RWPE1 (cell line): ENCODE results near the gene CLASRP.

Experiments used
- CTCF ChIA-PET: fragments of 350-600 bp; sonication (Branson Sonifier 250); formaldehyde crosslinking; extraction: SDS; loops from one replicate; lab custom pipeline; 2021; lab: Yijun Ruan, JAX
- POLR2A ChIA-PET: fragments of 400-600 bp; formaldehyde crosslinking; extraction: SDS; loops from one replicate; lab custom pipeline; 2020; ENCODE audit warnings: antibody characterized with exemption; ENCODE audit not compliant: low non-redundant PET; lab: Yijun Ruan, JAX
- DNase-seq: peaks from one replicate; pipeline ENCODE4 v3.0.0; 2012; ENCODE audit warnings: low spot score
- H3K27ac ChIP-seq: fragments of 450-650 bp; 2 replicates; pipeline ENCODE4 v1.5.1; 2017
- TF ChIP-seq, protein P1 (sequence below): fragments of 450-650 bp; conservative IDR thresholded peaks from 2 replicates; pipeline ENCODE4 v1.5.1; 2017; ENCODE audit warnings: low read depth, mild to moderate bottlenecking

The CLASRP gene

DNA sequence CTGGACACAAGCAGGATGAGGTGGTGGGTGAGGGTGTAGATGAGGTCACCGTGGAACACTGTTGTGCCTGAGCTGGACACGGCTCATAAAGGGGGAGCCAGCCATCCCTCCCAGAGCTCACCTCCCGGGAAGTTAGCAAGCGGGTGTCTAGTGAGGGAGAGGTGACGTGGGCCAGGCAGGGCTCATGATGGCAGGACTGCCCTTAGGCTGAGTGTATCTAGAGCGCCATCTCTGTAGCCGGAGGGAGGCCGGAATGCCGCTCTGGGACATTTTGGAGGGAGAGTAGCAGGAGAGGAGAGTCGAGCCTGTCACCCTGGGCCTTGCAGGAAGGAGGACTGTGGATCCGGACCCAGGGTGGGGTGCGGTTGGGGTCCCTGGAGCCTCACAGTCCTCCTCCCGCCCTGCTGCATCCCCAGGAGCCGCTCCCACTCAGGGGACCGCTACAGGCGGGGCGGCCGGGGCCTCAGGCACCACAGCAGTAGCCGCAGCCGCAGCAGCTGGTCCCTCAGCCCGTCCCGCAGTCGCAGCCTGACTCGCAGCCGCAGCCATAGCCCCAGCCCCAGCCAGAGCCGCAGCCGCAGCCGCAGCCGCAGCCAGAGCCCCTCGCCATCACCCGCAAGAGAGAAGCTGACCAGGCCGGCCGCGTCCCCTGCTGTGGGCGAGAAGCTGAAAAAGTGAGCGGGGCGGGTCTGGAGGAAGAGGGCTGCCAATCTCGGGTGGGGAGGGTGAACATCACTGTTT is 28.2 kb downstream of the CLASRP start:
- peak overlapping the region; percentile 90 for H3K27ac ChIP-seq
- POLR2A ChIA-PET: no interaction called here
- no peak for DNase-seq
- TF ChIP-seq, protein P1, sequence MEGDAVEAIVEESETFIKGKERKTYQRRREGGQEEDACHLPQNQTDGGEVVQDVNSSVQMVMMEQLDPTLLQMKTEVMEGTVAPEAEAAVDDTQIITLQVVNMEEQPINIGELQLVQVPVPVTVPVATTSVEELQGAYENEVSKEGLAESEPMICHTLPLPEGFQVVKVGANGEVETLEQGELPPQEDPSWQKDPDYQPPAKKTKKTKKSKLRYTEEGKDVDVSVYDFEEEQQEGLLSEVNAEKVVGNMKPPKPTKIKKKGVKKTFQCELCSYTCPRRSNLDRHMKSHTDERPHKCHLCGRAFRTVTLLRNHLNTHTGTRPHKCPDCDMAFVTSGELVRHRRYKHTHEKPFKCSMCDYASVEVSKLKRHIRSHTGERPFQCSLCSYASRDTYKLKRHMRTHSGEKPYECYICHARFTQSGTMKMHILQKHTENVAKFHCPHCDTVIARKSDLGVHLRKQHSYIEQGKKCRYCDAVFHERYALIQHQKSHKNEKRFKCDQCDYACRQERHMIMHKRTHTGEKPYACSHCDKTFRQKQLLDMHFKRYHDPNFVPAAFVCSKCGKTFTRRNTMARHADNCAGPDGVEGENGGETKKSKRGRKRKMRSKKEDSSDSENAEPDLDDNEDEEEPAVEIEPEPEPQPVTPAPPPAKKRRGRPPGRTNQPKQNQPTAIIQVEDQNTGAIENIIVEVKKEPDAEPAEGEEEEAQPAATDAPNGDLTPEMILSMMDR: no peak
- CTCF ChIA-PET: no interaction called here

DNA sequence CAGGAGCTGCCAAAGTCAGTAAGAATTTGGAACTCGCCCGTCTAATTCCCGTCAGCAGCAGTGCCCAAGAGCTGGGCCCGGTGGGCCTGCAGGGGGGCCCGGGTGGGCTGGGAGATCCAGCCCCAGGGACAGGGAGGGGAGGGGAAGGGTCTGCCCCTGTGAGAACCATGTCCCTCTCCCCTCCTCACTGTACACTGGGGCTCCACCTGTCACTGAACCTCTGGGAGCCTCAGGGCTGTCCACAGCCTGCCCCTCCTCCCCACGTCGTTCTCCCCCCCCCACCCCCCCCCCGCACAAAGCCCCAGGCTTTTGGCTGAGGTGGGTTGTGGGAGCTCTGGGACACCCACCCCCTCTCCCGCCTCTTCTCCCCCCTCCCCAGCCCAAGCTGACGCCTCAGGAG is 29.2 kb downstream of the CLASRP start:
- no peak for DNase-seq
- TF ChIP-seq, protein P1: no peak
- ChIA-PET POLR2A (interaction anchor here (0.6 kb wide), 1 partner anchor 27 kb away, joined by 3 read pairs; no protein-coding TSS in a partner anchor), CTCF (interaction anchor here (1.8 kb wide), 1 partner anchor 9 kb away, joined by 9 read pairs; no protein-coding TSS in a partner anchor)
- peak overlapping the region; percentile 90 for H3K27ac ChIP-seq

DNA sequence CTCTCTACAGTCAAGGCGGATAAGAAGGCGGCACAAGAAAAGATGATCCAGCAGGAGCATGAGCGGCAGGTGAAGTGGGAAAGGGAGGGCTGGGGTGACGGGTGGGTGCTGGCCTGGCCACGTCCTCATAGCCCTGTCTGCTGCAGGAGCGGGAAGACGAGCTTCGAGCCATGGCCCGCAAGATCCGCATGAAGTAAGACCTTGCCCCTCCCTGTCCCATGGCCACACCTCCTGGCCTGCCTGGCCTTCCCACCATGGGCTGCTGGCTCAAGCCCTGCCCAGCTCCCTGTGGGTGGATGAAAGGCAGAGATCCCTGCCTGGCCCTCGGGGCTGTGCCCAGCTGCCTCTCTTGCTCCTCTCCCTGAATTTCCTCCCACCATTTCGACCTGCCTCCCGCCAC is 30.2 kb downstream of the CLASRP start:
- CTCF ChIA-PET: interaction anchor here (1.8 kb wide), 1 partner anchor 10 kb away, joined by 9 read pairs; no protein-coding TSS in a partner anchor
- peak overlapping the region; percentile 90 for H3K27ac ChIP-seq
- TF ChIP-seq, protein P1: no peak
- DNase-seq: peak; percentile 73
- POLR2A ChIA-PET: interaction anchor here (0.6 kb wide), 1 partner anchor 14 kb away, joined by 10 read pairs; no protein-coding TSS in a partner anchor

DNA sequence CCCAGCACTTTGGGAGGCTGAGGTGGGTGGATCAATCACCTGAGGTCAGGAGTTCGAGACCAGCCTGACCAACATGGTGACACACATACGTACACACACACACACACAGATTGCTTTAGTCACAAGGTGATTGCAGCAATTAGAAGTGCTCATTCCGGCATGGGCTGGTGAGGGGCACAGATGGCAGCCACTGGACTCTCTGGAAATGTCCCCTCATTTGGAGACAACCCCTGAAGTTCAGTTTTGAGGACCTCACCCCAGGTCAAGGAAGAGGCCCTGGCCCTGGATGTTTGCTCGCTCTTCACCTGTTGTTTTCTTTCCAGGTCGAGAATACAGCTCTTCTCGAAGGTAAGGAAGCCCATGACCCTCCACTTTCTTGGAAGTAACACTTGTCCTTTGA is 31.4 kb downstream of the CLASRP start:
- ChIA-PET POLR2A (no interaction called here), CTCF (interaction anchor here (0.7 to 1.3 kb wide), 2 partner anchors 11 to 12 kb away, joined by 3 to 4 read pairs; no protein-coding TSS in a partner anchor)
- TF ChIP-seq, protein P1: no peak
- no peak for DNase-seq
- H3K27ac ChIP-seq: peak overlapping the region; percentile 90

DNA sequence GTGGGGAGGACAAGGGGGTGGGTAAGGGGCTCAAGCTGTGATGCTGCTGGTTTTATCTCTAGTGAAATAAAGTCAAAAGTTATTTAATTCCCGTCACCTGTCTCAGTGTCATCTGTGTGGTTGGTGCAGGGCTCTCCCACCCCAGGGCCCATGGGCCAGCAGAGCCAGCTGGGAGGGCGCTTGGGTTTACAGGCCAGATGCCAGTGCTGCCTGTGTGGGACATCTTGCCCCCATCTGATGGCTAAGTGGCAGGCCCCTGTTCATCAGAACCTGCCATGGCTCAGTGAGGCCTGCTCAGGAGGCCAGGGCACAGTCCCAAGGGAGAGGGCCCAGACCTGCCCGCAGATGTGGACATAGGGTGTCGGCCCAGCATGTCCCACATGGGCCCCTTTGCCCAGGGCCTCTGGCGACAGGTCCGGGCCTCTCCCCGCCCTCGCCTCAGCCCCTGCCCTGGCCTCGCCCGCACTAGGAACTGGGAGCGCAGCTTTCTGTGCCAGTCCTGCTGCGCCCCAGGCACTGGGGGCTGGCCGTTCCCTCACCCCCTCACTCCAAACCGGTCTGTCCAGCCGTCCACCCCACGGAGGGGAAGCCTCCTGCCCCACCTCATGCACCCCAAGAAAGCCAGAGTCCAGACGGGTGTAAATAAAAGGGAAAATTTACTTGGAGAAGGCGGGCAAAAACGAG is 32.2 kb downstream of the CLASRP start:
- TF ChIP-seq, protein P1: no peak
- DNase-seq: peak; percentile 12
- CTCF ChIA-PET: interaction anchor here (0.6 to 1.3 kb wide), 3 partner anchors 12 to 467 kb away, joined by 3 to 4 read pairs (median 4); no protein-coding TSS in a partner anchor
- peak overlapping the region; percentile 90 for H3K27ac ChIP-seq
- POLR2A ChIA-PET: no interaction called here

DNA sequence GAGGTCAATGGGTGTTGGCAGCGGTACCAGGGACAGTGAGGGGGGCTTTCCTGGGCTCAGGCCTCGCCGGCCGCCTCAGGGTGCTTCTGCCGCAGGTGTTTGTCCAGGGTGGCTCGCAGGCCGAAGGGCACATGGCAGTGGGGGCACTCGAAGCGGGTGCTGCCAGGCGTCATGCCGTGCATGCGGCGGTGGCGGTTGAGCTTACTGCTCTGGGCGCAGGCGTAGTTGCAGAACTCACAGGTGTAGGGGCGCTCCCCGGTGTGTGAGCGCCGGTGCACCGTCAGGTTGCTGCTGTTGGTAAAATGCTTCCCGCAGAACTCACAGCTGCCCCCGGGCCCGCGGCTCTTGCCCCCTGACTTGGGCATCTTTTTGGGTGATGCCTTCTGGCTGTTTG is 32.7 kb downstream of the CLASRP start:
- DNase-seq: no peak
- H3K27ac ChIP-seq: peak overlapping the region; percentile 90
- CTCF ChIA-PET: interaction anchor here (0.6 to 0.7 kb wide), 2 partner anchors 26 to 466 kb away, joined by 3 to 4 read pairs; no protein-coding TSS in a partner anchor

More for the DNA sequence above, 32.7 kb downstream of the CLASRP start:
- POLR2A ChIA-PET: no interaction called here
- TF ChIP-seq, protein P1: no peak
